Measurements from ENCODE around the gene HOXC13. TPM values are rescaled to one million over a fixed set of nuclear protein-coding genes. Genes with fewer than 3 reads are reported as not detected.

Gene HOXC13
- total RNA-seq, 1 donor from 2014 or later, result not detected

GRCh38 chr12:53944907-53945847, 6.5 kb downstream of the HOXC13 start:
- no peaks in the 10 kb centered on the region for H3K36me3 Mint-ChIP-seq (ENCODE audit: low read depth)
- no peaks in the 10 kb centered on the region for H3K4me1 Mint-ChIP-seq (ENCODE audit: low read depth)
- H3K9me3 Mint-ChIP-seq (ENCODE audit: low read depth), result no peaks in the 10 kb centered on the region
- H3K27me3 Mint-ChIP-seq (ENCODE audit: low read depth), result peaks cover 89% of the 10 kb centered on the region
- no peak for TF ChIP-seq CTCF (IDR thresholded peaks at IDR 0.05)
- H3K4me3 Mint-ChIP-seq (ENCODE audit: unreplicated experiment), result no peak overlapping the region
- no peak overlapping the region for H3K27ac Mint-ChIP-seq (ENCODE audit: unreplicated experiment)
- DNase-seq (ENCODE audit: low spot score), result no peak

GRCh38 chr12:53947743-53948142, 9.1 kb downstream of the HOXC13 start:
- H3K27ac Mint-ChIP-seq (ENCODE audit: unreplicated experiment), result no peak overlapping the region
- no peaks in the 10 kb centered on the region for H3K36me3 Mint-ChIP-seq (ENCODE audit: low read depth)
- peaks cover 90% of the 10 kb centered on the region for H3K27me3 Mint-ChIP-seq (ENCODE audit: low read depth)
- H3K4me1 Mint-ChIP-seq (ENCODE audit: low read depth), result peaks cover under 1% of the 10 kb centered on the region
- no peak for DNase-seq (ENCODE audit: low spot score)
- H3K4me3 Mint-ChIP-seq (ENCODE audit: unreplicated experiment), result no peak overlapping the region
- no peaks in the 10 kb centered on the region for H3K9me3 Mint-ChIP-seq (ENCODE audit: low read depth)
- no peak for TF ChIP-seq CTCF (IDR thresholded peaks at IDR 0.05)

GRCh38 chr12:53948650-53949593, 10.3 kb downstream of the HOXC13 start:
- peaks cover 92% of the 10 kb centered on the region for H3K27me3 Mint-ChIP-seq (ENCODE audit: low read depth)
- no peaks in the 10 kb centered on the region for H3K36me3 Mint-ChIP-seq (ENCODE audit: low read depth)
- no peak for DNase-seq (ENCODE audit: low spot score)
- no peak overlapping the region for H3K4me3 Mint-ChIP-seq (ENCODE audit: unreplicated experiment)
- TF ChIP-seq CTCF (IDR thresholded peaks at IDR 0.05), result no peak
- H3K27ac Mint-ChIP-seq (ENCODE audit: unreplicated experiment), result no peak overlapping the region
- no peaks in the 10 kb centered on the region for H3K9me3 Mint-ChIP-seq (ENCODE audit: low read depth)
- H3K4me1 Mint-ChIP-seq (ENCODE audit: low read depth), result peaks cover 8% of the 10 kb centered on the region

- Mint-ChIP-seq H3K27me3 (ENCODE audit: low read depth) (peaks cover 88% of the 10 kb centered on the region), H3K36me3 (ENCODE audit: low read depth) (no peaks in the 10 kb centered on the region)
Observed at GRCh38 chr12:53949631-53950436, 11.2 kb downstream of the HOXC13 start.

More at GRCh38 chr12:53949631-53950436, 11.2 kb downstream of the HOXC13 start:
- no peak overlapping the region for H3K27ac Mint-ChIP-seq (ENCODE audit: unreplicated experiment)
- no peak for DNase-seq (ENCODE audit: low spot score)
- peaks cover 8% of the 10 kb centered on the region for H3K4me1 Mint-ChIP-seq (ENCODE audit: low read depth)
- no peaks in the 10 kb centered on the region for H3K9me3 Mint-ChIP-seq (ENCODE audit: low read depth)
- no peak overlapping the region for H3K4me3 Mint-ChIP-seq (ENCODE audit: unreplicated experiment)
- no peak for TF ChIP-seq CTCF (IDR thresholded peaks at IDR 0.05)

Data from chondrocyte (in vitro differentiated cells).